ENCODE data around the gene ARL15.

The ARL15 gene

DNA sequence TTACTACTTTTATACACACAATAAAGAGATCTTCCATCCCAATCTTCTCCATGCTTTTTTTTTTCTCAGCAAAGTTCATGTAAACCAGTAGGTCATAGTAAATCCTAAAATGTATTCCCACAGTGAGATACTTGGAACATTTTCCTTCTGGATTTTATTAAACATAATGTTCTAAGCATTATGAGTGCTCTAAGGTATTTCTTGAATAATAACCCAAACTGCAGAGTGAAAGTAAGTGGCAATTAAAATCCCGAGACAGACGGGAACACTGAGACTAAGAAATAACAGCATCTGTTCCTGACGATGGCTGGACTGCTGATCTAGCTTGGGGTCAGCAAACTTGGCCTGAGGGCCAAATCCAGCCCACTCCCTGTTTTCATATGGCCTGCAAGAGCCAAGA lies 359.8 kb downstream of the ARL15 start:
- in situ Hi-C loops (cut with MboI; ENCODE audit: low sequenced_read_pairs) = no loop called here

DNA sequence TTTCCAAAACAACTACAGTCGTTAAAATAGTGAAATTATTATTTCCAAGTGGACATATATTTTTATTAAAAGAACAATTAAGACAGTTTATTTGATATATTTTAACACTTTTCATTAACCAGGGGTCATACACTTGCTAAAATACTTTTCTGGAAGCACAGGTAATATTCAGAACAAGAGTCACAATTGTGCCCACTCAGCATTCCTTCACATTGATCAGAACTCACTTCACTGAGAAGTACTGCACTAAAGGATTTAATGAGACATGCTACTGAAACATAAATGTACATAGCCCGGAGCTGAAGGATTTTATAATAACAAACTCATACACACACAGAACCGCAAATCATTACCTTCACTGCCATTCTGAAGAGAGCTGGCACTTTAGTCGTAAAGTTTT lies 361.8 kb downstream of the ARL15 start:
- in situ Hi-C loops (cut with MboI; ENCODE audit: low sequenced_read_pairs) = no loop called here

GRCh38 chr5:53946405-53947100 lies 363.8 kb downstream of the ARL15 start:
- in situ Hi-C loops (cut with MboI; ENCODE audit: low sequenced_read_pairs) = no loop called here

DNA sequence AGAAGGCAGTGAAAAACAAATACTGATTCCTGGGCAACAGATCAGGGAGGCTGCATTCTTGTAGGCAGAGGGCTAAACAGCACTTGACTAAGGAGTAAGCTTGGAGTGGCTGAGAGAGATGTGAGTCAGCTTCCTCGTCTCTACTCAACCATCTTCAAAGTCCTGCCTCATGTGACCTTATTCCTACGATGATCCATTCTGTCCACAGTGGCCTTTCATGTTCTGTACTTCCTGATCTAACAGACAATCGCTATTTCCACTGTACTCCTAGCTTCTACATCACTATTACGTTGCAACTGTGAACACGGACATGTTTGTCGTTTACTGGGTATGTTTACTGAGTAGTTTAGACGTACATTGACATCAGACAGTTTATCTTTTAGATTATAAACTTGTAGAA lies 365.4 kb downstream of the ARL15 start:
- in situ Hi-C loops (cut with MboI; ENCODE audit: low sequenced_read_pairs) = no loop called here

- in situ Hi-C loops (cut with MboI; ENCODE audit: low sequenced_read_pairs) = no loop called here
Measured at GRCh38 chr5:53943938-53944337, 366.4 kb downstream of the ARL15 start.

GRCh38 chr5:53942724-53943123 lies 367.6 kb downstream of the ARL15 start:
- in situ Hi-C loops (cut with MboI; ENCODE audit: low sequenced_read_pairs) = no loop called here

DNA sequence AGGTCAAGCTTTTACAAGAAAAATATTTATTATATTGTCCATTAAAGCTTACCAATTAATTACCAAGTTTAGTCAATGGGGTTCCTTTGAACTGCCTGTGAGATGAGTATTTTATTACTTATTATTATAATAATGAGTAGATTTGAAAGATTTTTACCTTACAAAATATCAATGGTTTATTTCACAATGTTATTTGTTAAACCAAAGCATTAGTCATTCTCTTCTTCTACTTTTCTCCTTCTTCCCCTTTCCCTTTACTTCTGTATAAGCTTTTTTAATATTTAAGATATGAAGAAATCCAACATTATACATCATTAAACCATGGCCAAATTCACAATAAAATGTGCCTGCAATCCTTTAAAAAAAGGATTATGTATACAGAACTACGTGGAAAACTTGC lies 369.5 kb downstream of the ARL15 start:
- in situ Hi-C loops (cut with MboI; ENCODE audit: low sequenced_read_pairs) = no loop called here

- in situ Hi-C loops (cut with MboI; ENCODE audit: low sequenced_read_pairs) = no loop called here
Measured at GRCh38 chr5:53937467-53937866, 372.9 kb downstream of the ARL15 start.

- in situ Hi-C loops (cut with MboI; ENCODE audit: low sequenced_read_pairs) = no loop called here
Measured at GRCh38 chr5:53936481-53937352, 373.7 kb downstream of the ARL15 start.

DNA sequence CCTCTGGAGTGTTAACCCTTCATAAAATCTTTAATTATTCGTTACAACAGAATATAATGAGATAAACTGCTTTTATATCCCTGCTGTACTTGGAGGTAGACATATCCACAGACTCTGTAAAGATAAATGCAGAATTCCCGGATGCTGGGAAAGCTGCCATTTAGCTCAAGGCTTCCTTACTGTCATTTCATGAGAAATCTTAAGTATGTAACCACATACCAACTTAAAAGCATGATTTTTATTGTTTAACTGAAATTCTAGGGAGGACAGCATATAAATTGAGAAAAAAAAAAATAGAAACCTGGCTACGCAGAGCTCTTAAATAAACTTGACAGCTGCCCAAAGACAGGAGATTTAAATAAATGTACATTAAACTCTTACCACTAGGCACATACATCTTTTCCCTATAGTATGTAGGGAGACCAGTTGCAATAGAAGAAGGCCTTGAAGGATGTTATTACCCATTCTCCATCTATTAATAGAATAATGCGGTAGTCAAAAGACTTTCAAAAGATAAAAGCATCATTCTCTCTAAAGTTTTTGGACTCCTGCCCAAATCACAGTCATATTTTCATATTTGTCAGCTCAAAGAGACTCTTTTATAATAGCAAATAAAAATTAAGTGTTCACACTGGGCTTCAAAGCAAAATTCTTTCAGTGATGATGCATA lies 376.1 kb downstream of the ARL15 start:
- in situ Hi-C loops (cut with MboI; ENCODE audit: low sequenced_read_pairs) = no loop called here

DNA sequence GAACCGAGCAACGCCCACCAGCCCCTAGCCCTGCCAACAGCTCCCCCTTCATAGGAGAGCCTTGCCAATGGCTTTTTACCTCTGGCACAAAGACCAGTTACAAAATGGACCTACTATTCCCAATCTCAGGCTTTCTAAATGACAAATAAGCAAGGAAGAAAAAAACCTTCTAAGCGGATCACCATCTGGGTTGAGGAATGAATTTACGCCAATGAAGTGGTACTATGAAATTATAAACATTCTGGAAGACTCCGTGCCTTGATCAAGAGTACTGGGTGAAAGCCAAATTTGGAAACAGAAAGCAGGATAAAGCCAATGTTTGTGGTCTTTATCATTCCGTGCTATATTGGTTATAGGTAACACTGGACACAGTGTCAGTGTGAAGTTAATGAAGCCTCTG lies 378.0 kb downstream of the ARL15 start:
- in situ Hi-C loops (cut with MboI; ENCODE audit: low sequenced_read_pairs) = no loop called here

DNA sequence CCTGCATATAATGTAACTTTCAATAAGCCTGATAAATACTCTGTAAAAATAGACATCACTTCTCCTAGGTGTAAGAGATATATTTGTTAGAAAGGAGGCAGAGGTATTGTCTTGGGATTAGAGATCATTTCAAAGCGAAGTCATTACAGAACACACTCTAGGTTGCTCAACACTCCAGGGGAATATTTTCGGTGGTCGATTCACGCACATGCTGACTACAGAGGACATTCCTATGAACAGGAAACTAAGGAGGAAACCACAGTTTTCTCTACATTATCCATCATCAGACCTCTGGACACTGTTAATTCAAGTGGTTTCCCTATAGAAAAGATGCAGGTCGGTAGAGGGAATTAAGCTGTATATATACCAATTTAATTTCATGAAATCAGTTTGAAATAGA lies 379.9 kb downstream of the ARL15 start:
- in situ Hi-C loops (cut with MboI; ENCODE audit: low sequenced_read_pairs) = no loop called here

GRCh38 chr5:53929570-53929969 lies 380.8 kb downstream of the ARL15 start:
- in situ Hi-C loops (cut with MboI; ENCODE audit: low sequenced_read_pairs) = no loop called here

DNA sequence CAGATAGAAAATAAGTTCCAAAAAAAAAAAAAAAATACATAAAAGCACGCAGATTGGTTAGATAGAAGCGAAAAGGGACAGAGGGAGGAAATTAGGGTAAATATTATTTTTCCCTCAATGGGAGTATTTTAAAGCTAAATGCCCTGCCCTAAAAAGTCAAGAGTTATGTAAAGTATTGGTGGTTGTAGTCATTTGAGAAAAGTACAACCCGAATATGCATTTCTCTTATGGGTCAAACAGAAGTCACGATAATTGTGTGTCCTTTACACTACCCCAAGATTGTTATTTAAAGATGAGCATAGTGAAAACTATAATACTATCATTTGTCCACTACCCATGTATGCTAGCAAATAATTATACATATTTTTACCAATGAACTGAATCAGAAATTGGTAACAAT lies 381.2 kb downstream of the ARL15 start:
- in situ Hi-C loops (cut with MboI; ENCODE audit: low sequenced_read_pairs) = no loop called here

- in situ Hi-C loops (cut with MboI; ENCODE audit: low sequenced_read_pairs) = no loop called here
Measured at GRCh38 chr5:53928641-53929040, 381.7 kb downstream of the ARL15 start.

DNA sequence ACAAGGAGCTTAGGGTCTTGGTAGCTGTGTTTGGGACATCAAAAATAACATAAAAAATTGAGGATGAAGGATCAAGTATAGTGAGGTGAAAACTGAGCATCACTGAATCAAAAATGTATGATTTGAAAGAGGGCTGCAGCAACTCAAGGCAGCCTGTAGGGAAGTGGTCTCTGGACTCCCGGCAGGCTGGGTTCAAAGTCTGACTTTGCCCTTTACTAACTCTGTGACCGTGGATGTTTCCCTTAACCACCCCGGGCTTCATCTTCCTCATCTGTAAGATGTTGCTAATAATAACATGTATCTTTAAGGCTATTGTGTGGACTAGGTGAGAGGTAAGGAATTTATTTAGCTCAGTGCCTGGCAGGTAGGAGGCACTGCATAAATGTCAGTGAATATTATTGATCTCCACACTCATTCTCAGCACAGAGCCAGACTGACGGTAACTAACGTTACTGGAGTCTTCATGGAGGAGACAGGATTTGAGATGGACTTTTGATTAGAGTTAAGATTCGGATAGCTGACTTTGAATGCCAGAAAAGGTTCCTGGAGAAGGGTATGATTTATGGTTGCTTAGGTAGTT lies 382.6 kb downstream of the ARL15 start:
- in situ Hi-C loops (cut with MboI; ENCODE audit: low sequenced_read_pairs) = no loop called here

- in situ Hi-C loops (cut with MboI; ENCODE audit: low sequenced_read_pairs) = no loop called here
Measured at GRCh38 chr5:53926026-53926425, 384.3 kb downstream of the ARL15 start.

DNA sequence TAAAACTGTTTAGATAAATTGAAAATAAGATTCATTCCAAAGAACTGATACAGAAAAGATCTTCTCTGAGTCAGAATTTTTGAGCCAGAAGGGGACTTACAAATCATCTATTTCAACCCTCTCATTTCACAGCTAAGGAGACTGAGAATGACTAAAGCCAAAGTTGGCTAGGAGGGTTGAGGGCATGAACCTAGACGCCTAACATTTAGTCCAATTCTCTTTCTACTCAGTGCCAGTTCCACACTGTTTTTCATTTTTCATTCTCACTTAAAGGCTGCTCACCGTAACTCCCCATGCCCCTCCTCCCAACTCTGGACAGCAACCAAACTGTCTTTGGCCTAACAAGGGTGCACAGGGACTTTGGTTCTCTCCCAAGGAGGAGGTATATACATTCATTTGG lies 386.0 kb downstream of the ARL15 start:
- in situ Hi-C loops (cut with MboI; ENCODE audit: low sequenced_read_pairs) = no loop called here

DNA sequence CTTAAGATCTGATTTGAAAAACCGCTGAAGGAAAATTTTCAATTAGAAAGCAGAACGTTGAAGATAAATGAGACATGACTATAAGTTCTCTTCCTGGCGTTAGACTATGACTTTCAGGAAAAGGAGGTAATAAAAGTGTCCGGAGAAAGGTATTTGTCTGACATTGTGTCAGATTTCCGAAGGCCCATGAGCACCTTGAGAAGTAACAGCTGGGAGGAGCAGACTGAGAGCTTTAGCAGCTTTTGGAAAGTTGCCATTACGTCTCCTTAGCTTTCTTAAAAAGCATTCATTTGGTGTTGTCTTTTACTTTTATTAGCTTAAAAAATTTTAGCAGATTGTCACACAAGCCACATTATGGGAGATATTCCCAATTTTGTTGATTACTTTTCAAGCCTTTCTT lies 386.4 kb downstream of the ARL15 start:
- in situ Hi-C loops (cut with MboI; ENCODE audit: low sequenced_read_pairs) = no loop called here

- in situ Hi-C loops (cut with MboI; ENCODE audit: low sequenced_read_pairs) = no loop called here
Measured at GRCh38 chr5:53922508-53923498, 387.6 kb downstream of the ARL15 start.

Measured in hTERT RPE-1 (cell line).